Measurements from ENCODE around the gene SDHB. TPM values are rescaled to one million over a fixed set of nuclear protein-coding genes. Genes with fewer than 3 reads are reported as not detected.

SDHB gene
- total RNA-seq, 1 experiment from 2014 or later, result 159 TPM

- ChIA-PET CTCF (no interaction called here), POLR2A (no interaction called here), RAD21 (ENCODE audit: low non-redundant PET in 1 of 2, low total read pairs in 2 of 2, uncharacterized antibody in 2 of 2, unreplicated experiment in 2 of 2) (no interaction called here)
- Histone ChIP-seq H3K27me3 (ENCODE audit: insufficient read depth, low read length) (no peaks in the 10 kb centered on the region), H3K27ac (ENCODE audit: low read depth, low read length) (no peak overlapping the region), H3K4me2 (ENCODE audit: low read length) (no peak overlapping the region), H3K9ac (ENCODE audit: low read length) (no peak overlapping the region), H4K20me1 (ENCODE audit: insufficient read depth) (no peaks in the 10 kb centered on the region), H2AFZ (ENCODE audit: low read depth, low read length, poor library complexity, severe bottlenecking) (no peak overlapping the region), H3K9me3 (ENCODE audit: control insufficient read depth in 1 of 2, insufficient read depth in 1 of 2, low read depth in 1 of 2, low read length in 2 of 2) (no peaks in the 10 kb centered on the region), H3K4me1 (ENCODE audit: control insufficient read depth in 1 of 2, insufficient read depth in 2 of 2, low read length in 2 of 2) (peaks cover 0 to 7% of the 10 kb centered on the region in 2 experiments; a peak in 2 of 4 replicates), H3K4me3 (replicated peaks in 1 of 2; ENCODE audit: low read depth in 1 of 2, low read length in 2 of 2) (no peak overlapping the region), H3K79me2 (ENCODE audit: insufficient read depth, low read length) (no peaks in the 10 kb centered on the region), H3K36me3 (ENCODE audit: control insufficient read depth in 1 of 2, insufficient read depth in 2 of 2, low read length in 2 of 2) (peaks cover 46 to 56% of the 10 kb centered on the region in 2 experiments; a peak in 3 of 4 replicates), H3K9me2 (ENCODE audit: insufficient read depth) (no peaks in the 10 kb centered on the region)
- no peak for TF ChIP-seq JUND (IDR thresholded peaks at IDR 0.05)
- no peak for TF ChIP-seq POLR2AphosphoS5 (IDR thresholded peaks at IDR 0.05; ENCODE audit: low read depth, low read length)
- no peak for TF ChIP-seq TCF7L2 (IDR thresholded peaks at IDR 0.05; ENCODE audit: borderline replicate concordance, extremely low read depth, insufficient read depth, insufficient read length)
- TF ChIP-seq ZNF274 (IDR thresholded peaks at IDR 0.05; ENCODE audit: low read depth, low read length), result no peak
- TF ChIP-seq ELF1 (IDR thresholded peaks at IDR 0.05; ENCODE audit: borderline replicate concordance, low read depth), result no peak
- BruUV-seq (replicated peaks), result no TSS peak
- intact Hi-C loops (cut with micrococcal nuclease), result no loop called here
- ATAC-seq (no peak), DNase-seq (ENCODE audit: low read depth, low spot score) (no peak)
Observed at GRCh38 chr1:17020502-17020901, 33.3 kb downstream of the SDHB start.

- Histone ChIP-seq H3K4me3 (replicated peaks in 1 of 2; ENCODE audit: low read depth in 1 of 2, low read length in 2 of 2) (no peak overlapping the region), H3K27me3 (ENCODE audit: insufficient read depth, low read length) (no peaks in the 10 kb centered on the region), H3K27ac (ENCODE audit: low read depth, low read length) (no peak overlapping the region), H4K20me1 (ENCODE audit: insufficient read depth) (no peaks in the 10 kb centered on the region), H3K36me3 (ENCODE audit: control insufficient read depth in 1 of 2, insufficient read depth in 2 of 2, low read length in 2 of 2) (peaks cover 41 to 45% of the 10 kb centered on the region in 2 experiments; a peak in 3 of 4 replicates), H3K4me2 (ENCODE audit: low read length) (no peak overlapping the region), H3K9me3 (ENCODE audit: control insufficient read depth in 1 of 2, insufficient read depth in 1 of 2, low read depth in 1 of 2, low read length in 2 of 2) (no peaks in the 10 kb centered on the region), H3K9ac (ENCODE audit: low read length) (no peak overlapping the region), H3K4me1 (ENCODE audit: control insufficient read depth in 1 of 2, insufficient read depth in 2 of 2, low read length in 2 of 2) (peaks cover 0 to 7% of the 10 kb centered on the region in 2 experiments; a peak in 2 of 4 replicates), H3K79me2 (ENCODE audit: insufficient read depth, low read length) (no peaks in the 10 kb centered on the region), H2AFZ (ENCODE audit: low read depth, low read length, poor library complexity, severe bottlenecking) (no peak overlapping the region), H3K9me2 (ENCODE audit: insufficient read depth) (no peaks in the 10 kb centered on the region)
- ChIA-PET RAD21 (ENCODE audit: low non-redundant PET in 1 of 2, low total read pairs in 2 of 2, uncharacterized antibody in 2 of 2, unreplicated experiment in 2 of 2) (no interaction called here), POLR2A (no interaction called here), CTCF (no interaction called here)
- no peak for DNase-seq (ENCODE audit: low read depth, low spot score)
- intact Hi-C loops (cut with micrococcal nuclease), result no loop called here
- no TSS peak for BruUV-seq (replicated peaks)
- no peak for ATAC-seq
- TF ChIP-seq YY1 (IDR thresholded peaks at IDR 0.05; ENCODE audit: extremely low read depth, insufficient replicate concordance, low read depth, low read length), result no peak
- no peak for TF ChIP-seq POLR2AphosphoS5 (IDR thresholded peaks at IDR 0.05; ENCODE audit: low read depth, low read length)
- TF ChIP-seq SIN3A (IDR thresholded peaks at IDR 0.05; ENCODE audit: low read depth), result no peak
- TF ChIP-seq SP1 (IDR thresholded peaks at IDR 0.05; ENCODE audit: low read depth), result no peak
- no peak for TF ChIP-seq EZH2 (IDR thresholded peaks at IDR 0.05)
- TF ChIP-seq CEBPB (IDR thresholded peaks at IDR 0.05; ENCODE audit: low read depth), result no peak
- TF ChIP-seq ATF3 (IDR thresholded peaks at IDR 0.05), result no peak
- TF ChIP-seq FOSL1 (IDR thresholded peaks at IDR 0.05; ENCODE audit: low read depth), result no peak
- TF ChIP-seq MAX (IDR thresholded peaks at IDR 0.05), result no peak
- no peak for TF ChIP-seq CTCF (IDR thresholded peaks at IDR 0.05 in 2 of 3, conservative IDR thresholded peaks at IDR 0.05 in 1 of 3; ENCODE audit: borderline replicate concordance in 1 of 3, insufficient read depth in 1 of 3, low read depth in 2 of 3, low read length in 2 of 3)
- no peak for TF ChIP-seq JUND (IDR thresholded peaks at IDR 0.05)
- TF ChIP-seq RAD21 (IDR thresholded peaks at IDR 0.05; ENCODE audit: low read depth), result no peak
- no peak for TF ChIP-seq CBX3 (IDR thresholded peaks at IDR 0.05; ENCODE audit: low read depth)
- no peak for TF ChIP-seq EZH2phosphoT487 (IDR thresholded peaks at IDR 0.05; ENCODE audit: borderline replicate concordance)
- no peak for TF ChIP-seq ZBTB33 (IDR thresholded peaks at IDR 0.05; ENCODE audit: extremely low read depth, insufficient replicate concordance, low read length)
- no peak for TF ChIP-seq ELF1 (IDR thresholded peaks at IDR 0.05; ENCODE audit: borderline replicate concordance, low read depth)
Observed at GRCh38 chr1:17018849-17019248, 35.0 kb downstream of the SDHB start.
